Breast epithelium (tissue), 3 donors: ENCODE measurements around the gene SHB.

ENCODE experiments used
- CTCF ChIP-seq, 3 donors: fragments of 450-650 bp; IDR thresholded peaks; one replicate each; pipeline ENCODE4 v1.5.1; 2016 to 2017; ENCODE audit warnings: antibody characterized with exemption in 3 of 3, mild to moderate bottlenecking in 3 of 3, moderate library complexity in 3 of 3
- POLR2AphosphoS5 ChIP-seq, 3 donors: sonication (generic); formaldehyde crosslinking; IDR thresholded peaks; one replicate each; pipeline ENCODE4 v1.6.1; 2017; ENCODE audit warnings: antibody characterized with exemption in 3 of 3

DNA sequence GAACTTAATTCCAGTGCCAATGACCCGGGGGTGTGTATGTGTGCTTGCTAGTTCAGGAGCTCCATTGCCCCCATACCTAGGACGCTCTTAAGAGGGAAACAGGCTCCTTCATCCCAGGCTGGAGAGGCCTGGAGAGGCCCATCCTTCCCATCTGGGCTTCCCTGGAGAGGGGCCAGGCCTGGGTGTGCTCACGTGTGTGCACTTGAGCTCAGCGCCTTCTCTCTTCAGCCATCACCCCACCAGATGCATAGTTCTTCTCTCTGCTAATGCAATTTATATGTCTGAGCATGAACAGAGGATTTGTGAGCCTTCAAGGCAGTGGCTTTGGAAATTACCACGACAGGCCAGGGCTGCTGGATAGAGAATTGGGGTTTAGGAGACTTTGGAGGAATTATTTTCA is 48.6 kb upstream of the SHB start:
- TF ChIP-seq CTCF (IDR thresholded peaks at IDR 0.05) = no peak
- no peak for TF ChIP-seq POLR2AphosphoS5 (IDR thresholded peaks at IDR 0.05)
